ENCODE data around the gene SYNCRIP.
"Not testable (repeated sequence)": the region's sequence is repeated elsewhere in the genome, so short reads cannot be mapped to it uniquely, and the experiment has no call there.

SYNCRIP gene

GRCh38 chr6:85579581-85579980 is 63.1 kb downstream of the SYNCRIP start:
- Histone ChIP-seq H3K27me3 (ENCODE audit: insufficient read depth, insufficient read length) (no peaks in the 10 kb centered on the region), H3K9me3 (ENCODE audit: insufficient read depth, low read length) (peaks cover 9% of the 10 kb centered on the region; the same call in 1 of the 2 replicates), H3K4me3 (ENCODE audit: insufficient read length, low read depth) (no peak overlapping the region), H3K36me3 (ENCODE audit: insufficient read depth, insufficient read length, low read length) (peaks cover 4% of the 10 kb centered on the region), H3K9ac (ENCODE audit: insufficient read length, low read depth) (no peak overlapping the region), H3K4me1 (ENCODE audit: insufficient read depth, insufficient read length) (no peaks in the 10 kb centered on the region)
- DNase-seq (ENCODE audit: low read depth, low spot score), result no peak
- TF ChIP-seq YY1 (IDR thresholded peaks at IDR 0.05; ENCODE audit: insufficient read depth, insufficient read length) (no peak), SUZ12 (IDR thresholded peaks at IDR 0.05; ENCODE audit: extremely low read depth, insufficient read depth, insufficient read length) (no peak), ZNF274 (IDR thresholded peaks at IDR 0.05; ENCODE audit: low read depth, low read length) (no peak)

- peaks cover 4% of the 10 kb centered on the region for H3K36me3 ChIP-seq (ENCODE audit: insufficient read depth, insufficient read length, low read length)
- H3K9me3 ChIP-seq (ENCODE audit: insufficient read depth, low read length), result peaks cover under 1% of the 10 kb centered on the region; the same call in 1 of the 2 replicates
- no peak for DNase-seq (ENCODE audit: low read depth, low spot score)
- no peak overlapping the region for H3K4me3 ChIP-seq (ENCODE audit: insufficient read length, low read depth)
- no peak for TF ChIP-seq YY1 (IDR thresholded peaks at IDR 0.05; ENCODE audit: insufficient read depth, insufficient read length)
- no peak for TF ChIP-seq SUZ12 (IDR thresholded peaks at IDR 0.05; ENCODE audit: extremely low read depth, insufficient read depth, insufficient read length)
- no peak for TF ChIP-seq ZNF274 (IDR thresholded peaks at IDR 0.05; ENCODE audit: low read depth, low read length)
- no peaks in the 10 kb centered on the region for H3K4me1 ChIP-seq (ENCODE audit: insufficient read depth, insufficient read length)
- no peaks in the 10 kb centered on the region for H3K27me3 ChIP-seq (ENCODE audit: insufficient read depth, insufficient read length)
- no peak overlapping the region for H3K9ac ChIP-seq (ENCODE audit: insufficient read length, low read depth)
Measured at GRCh38 chr6:85576476-85576875, 66.2 kb downstream of the SYNCRIP start.

- Histone ChIP-seq H3K4me1 (ENCODE audit: insufficient read depth, insufficient read length) (no peaks in the 10 kb centered on the region), H3K27me3 (ENCODE audit: insufficient read depth, insufficient read length) (no peaks in the 10 kb centered on the region), H3K36me3 (ENCODE audit: insufficient read depth, insufficient read length, low read length) (no peaks in the 10 kb centered on the region), H3K9me3 (ENCODE audit: insufficient read depth, low read length) (no peaks in the 10 kb centered on the region), H3K9ac (ENCODE audit: insufficient read length, low read depth) (no peak overlapping the region), H3K4me3 (ENCODE audit: insufficient read length, low read depth) (no peak overlapping the region)
- DNase-seq (ENCODE audit: low read depth, low spot score), result no peak
- TF ChIP-seq ZNF274 (IDR thresholded peaks at IDR 0.05; ENCODE audit: low read depth, low read length), result no peak
- no peak for TF ChIP-seq SUZ12 (IDR thresholded peaks at IDR 0.05; ENCODE audit: extremely low read depth, insufficient read depth, insufficient read length)
- TF ChIP-seq YY1 (IDR thresholded peaks at IDR 0.05; ENCODE audit: insufficient read depth, insufficient read length), result no peak
Measured at GRCh38 chr6:85574932-85575598, 67.6 kb downstream of the SYNCRIP start.

- no peak for TF ChIP-seq YY1 (IDR thresholded peaks at IDR 0.05; ENCODE audit: insufficient read depth, insufficient read length)
- TF ChIP-seq ZNF274 (IDR thresholded peaks at IDR 0.05; ENCODE audit: low read depth, low read length), result no peak
- no peak for TF ChIP-seq SUZ12 (IDR thresholded peaks at IDR 0.05; ENCODE audit: extremely low read depth, insufficient read depth, insufficient read length)
- Histone ChIP-seq H3K27me3 (ENCODE audit: insufficient read depth, insufficient read length) (no peaks in the 10 kb centered on the region), H3K36me3 (ENCODE audit: insufficient read depth, insufficient read length, low read length) (no peaks in the 10 kb centered on the region), H3K4me1 (ENCODE audit: insufficient read depth, insufficient read length) (no peaks in the 10 kb centered on the region), H3K9ac (ENCODE audit: insufficient read length, low read depth) (no peak overlapping the region), H3K9me3 (ENCODE audit: insufficient read depth, low read length) (no peaks in the 10 kb centered on the region), H3K4me3 (ENCODE audit: insufficient read length, low read depth) (no peak overlapping the region)
- no peak for DNase-seq (ENCODE audit: low read depth, low spot score)
Measured at GRCh38 chr6:85569323-85569722, 73.4 kb downstream of the SYNCRIP start.

GRCh38 chr6:85568411-85568810 is 74.3 kb downstream of the SYNCRIP start:
- no peak overlapping the region for H3K4me3 ChIP-seq (ENCODE audit: insufficient read length, low read depth)
- no peak for DNase-seq (ENCODE audit: low read depth, low spot score)
- TF ChIP-seq SUZ12 (IDR thresholded peaks at IDR 0.05; ENCODE audit: extremely low read depth, insufficient read depth, insufficient read length) (no peak), ZNF274 (IDR thresholded peaks at IDR 0.05; ENCODE audit: low read depth, low read length) (no peak)
- H3K27me3 ChIP-seq (ENCODE audit: insufficient read depth, insufficient read length), result no peaks in the 10 kb centered on the region
- H3K36me3 ChIP-seq (ENCODE audit: insufficient read depth, insufficient read length, low read length), result no peaks in the 10 kb centered on the region
- H3K9ac ChIP-seq (ENCODE audit: insufficient read length, low read depth), result no peak overlapping the region
- no peaks in the 10 kb centered on the region for H3K9me3 ChIP-seq (ENCODE audit: insufficient read depth, low read length)
- H3K4me1 ChIP-seq (ENCODE audit: insufficient read depth, insufficient read length), result no peaks in the 10 kb centered on the region

- TF ChIP-seq YY1 (IDR thresholded peaks at IDR 0.05; ENCODE audit: insufficient read depth, insufficient read length) (no peak), ZNF274 (IDR thresholded peaks at IDR 0.05; ENCODE audit: low read depth, low read length) (no peak), SUZ12 (IDR thresholded peaks at IDR 0.05; ENCODE audit: extremely low read depth, insufficient read depth, insufficient read length) (no peak)
- Histone ChIP-seq H3K4me3 (ENCODE audit: insufficient read length, low read depth) (no peak overlapping the region), H3K27me3 (ENCODE audit: insufficient read depth, insufficient read length) (no peaks in the 10 kb centered on the region), H3K4me1 (ENCODE audit: insufficient read depth, insufficient read length) (no peaks in the 10 kb centered on the region), H3K36me3 (ENCODE audit: insufficient read depth, insufficient read length, low read length) (no peaks in the 10 kb centered on the region), H3K9me3 (ENCODE audit: insufficient read depth, low read length) (no peaks in the 10 kb centered on the region), H3K9ac (ENCODE audit: insufficient read length, low read depth) (no peak overlapping the region)
- DNase-seq (ENCODE audit: low read depth, low spot score), result no peak
Measured at GRCh38 chr6:85565736-85566135, 77.0 kb downstream of the SYNCRIP start.

GRCh38 chr6:85564223-85564622 is 78.5 kb downstream of the SYNCRIP start:
- not testable (repeated sequence) for H3K4me1 ChIP-seq (ENCODE audit: insufficient read depth, insufficient read length)

More at GRCh38 chr6:85564223-85564622, 78.5 kb downstream of the SYNCRIP start:
- H3K9me3 ChIP-seq (ENCODE audit: insufficient read depth, low read length); DNase-seq (ENCODE audit: low read depth, low spot score); H3K27me3 ChIP-seq (ENCODE audit: insufficient read depth, insufficient read length); H3K36me3 ChIP-seq (ENCODE audit: insufficient read depth, insufficient read length, low read length); H3K4me3 ChIP-seq (ENCODE audit: insufficient read length, low read depth); H3K9ac ChIP-seq (ENCODE audit: insufficient read length, low read depth): not testable (repeated sequence)

Data from NT2/D1 (cell line).